Measurements from ENCODE around the gene SH3D21.

The SH3D21 gene

DNA sequence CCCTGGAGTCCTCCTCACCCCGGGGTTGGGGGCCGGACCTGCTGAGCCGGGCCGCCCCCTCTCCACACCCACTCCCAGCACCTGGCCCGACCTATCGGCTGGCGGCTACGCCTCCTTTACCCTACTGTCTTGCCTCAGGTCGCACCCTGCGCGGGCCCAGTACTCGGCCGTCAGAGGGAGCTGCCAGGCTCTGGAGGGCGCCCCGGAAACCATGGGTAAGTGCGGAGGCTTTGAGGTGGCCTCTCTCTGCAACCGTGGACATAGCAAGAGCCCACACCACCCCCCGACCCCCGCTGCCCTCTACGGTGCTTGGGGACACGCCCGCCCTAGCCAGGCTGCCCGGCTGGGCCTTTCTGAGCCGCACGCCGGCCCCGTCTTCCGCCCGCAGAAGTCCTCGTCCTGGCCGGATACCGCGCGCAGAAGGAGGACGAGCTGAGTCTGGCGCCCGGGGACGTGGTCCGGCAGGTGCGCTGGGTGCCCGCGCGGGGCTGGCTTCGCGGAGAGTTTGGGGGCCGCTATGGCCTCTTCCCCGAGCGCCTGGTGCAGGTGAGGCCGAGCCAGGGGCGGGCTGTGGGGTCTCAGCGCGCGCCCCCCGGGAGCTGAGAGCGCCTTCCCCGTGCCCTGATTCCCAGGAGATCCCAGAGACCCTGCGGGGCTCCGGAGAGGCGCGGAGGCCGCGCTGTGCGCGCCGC lies at the start of gene SH3D21:
SH3D21 (plus strand) TSS at position 159 of the 692 bp plus-strand sequence; CDS start at position 212, 53 bp downstream.
- DNase-seq: no peak

DNA sequence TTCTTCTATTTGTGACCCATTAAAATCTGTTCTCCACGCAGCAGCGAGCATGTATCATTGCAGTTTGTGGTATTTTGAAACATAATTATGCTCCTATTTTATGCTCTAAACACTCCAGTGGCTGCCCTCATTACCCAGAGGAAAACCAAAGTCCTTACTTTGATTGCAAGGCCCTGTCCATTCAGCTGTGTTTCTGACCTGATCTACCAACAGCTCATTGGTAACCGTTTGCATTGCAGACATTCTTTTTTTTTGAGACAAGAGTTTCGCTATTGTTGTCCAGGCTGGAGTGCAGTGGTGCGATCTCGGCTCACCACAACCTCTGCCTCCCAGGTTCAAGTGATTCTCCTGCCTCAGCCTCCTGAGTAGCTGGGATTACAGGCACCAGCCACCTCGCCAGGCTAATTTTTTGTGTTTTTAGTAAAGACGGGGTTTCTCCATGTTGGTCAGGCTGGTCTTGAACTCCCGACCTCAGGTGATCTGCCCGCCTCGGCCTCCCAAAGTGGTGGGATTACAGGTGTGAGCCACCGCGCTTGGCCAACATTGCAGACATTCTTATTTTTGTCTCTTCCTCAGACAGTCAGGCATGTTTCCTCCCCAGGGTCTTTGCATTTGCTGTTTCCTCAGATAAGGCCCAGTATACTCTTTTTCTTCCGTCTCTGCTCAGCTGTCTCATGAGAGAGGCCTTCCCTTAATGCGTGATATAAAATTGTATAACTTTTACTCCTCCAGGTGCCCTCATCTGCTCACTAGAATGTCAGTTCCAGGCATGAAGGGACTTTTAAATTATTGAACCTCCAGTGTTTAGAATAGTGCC lies 49.4 kb upstream of the SH3D21 start:
- DNase-seq: no peak

DNA sequence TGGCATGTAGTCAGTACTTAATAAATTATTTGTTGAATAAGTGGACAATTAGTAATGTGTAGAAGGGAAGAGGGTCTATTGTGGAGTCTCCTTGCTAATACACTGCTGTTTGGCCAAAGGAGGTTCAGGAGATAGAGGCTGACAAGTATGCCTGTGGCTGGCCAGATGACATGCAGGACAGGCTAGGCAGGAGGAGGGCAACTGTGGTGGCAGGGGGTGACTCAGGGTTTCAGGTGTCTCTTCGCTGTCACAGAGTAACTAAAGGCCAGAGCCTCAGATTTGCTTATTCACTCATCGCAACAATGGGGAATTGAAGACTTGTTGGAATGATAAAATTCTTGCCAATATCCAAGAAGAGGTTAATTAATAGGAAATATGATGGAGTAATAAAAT lies 48.8 kb upstream of the SH3D21 start:
- no peak for DNase-seq

DNA sequence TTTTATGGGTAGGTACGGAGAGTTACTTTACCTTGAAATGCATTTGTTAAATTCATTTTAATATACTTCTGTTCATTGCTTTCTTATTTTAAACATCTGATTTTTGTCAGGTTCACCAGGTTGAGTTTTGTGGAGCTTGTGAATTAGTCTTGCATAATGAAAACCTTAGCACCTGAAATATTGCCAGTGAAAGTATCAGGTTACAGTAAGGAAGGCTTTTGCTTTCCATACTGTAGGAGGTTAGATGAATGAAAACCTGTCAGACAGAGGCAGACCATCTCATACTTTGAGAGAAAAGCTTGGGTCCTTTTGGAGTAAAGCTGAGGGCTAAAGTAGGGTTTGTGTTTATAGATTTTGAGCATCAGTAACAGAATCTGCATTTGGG lies 47.2 kb upstream of the SH3D21 start:
- no peak for DNase-seq

DNA sequence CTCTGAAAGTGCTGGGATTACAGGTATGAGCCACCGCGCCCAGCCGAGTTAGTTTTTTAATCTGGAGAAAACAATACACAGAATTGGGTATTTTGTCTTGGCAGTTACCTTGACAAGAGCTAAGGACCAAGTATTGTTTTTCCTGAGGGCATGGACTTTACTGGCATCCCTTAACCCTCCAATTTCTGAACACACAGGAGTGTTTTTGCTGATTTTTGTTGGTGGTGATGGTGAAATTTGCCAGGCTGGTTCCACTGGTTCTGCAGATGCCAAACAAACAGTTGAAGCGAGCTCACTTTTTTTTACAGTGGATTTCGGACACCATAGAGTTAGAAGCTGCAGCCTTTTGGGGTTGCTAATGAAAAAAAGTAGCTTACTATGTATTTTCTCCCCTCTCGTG lies 37.2 kb upstream of the SH3D21 start:
- no peak for DNase-seq

DNA sequence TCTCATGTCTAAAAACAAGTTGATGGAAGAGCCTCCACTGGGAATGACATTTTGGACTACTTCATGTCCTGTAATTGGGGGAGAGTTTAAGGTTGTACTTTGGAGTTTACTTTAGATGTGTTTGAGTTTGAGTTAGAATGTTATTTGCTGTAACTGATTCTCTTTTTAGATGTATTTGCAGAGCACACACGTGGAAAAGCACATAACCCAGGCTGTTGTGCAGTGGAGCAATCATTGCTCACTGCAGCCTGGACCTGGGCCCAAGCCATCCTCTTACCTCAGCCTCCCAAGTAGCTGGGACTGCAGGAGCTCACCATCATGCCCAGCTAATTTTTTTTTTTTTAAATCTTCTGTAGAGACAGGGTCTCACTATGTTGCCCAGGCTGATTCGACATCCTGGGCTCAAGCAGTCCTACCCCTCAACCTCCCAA lies 36.7 kb upstream of the SH3D21 start:
- no peak for DNase-seq

DNA sequence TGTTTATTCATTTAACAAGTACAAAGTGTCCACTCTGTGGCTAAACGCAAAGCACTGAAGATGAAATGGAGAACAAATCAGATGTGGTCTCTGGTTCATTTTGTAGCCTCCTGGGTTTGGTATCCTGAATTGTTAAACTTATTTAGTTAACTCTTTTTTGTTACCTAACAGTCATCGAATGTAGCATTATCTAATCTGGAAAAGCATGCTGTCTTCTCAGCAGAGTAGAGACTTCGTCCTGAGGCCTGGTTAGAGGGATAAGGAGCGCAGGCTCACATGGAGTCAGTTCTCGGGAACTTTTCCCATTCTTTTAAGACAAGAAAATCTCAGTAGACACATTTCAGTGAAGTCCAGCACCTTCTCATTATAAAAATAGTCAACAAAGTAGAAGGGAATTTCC lies 33.1 kb upstream of the SH3D21 start:
- no peak for DNase-seq

DNA sequence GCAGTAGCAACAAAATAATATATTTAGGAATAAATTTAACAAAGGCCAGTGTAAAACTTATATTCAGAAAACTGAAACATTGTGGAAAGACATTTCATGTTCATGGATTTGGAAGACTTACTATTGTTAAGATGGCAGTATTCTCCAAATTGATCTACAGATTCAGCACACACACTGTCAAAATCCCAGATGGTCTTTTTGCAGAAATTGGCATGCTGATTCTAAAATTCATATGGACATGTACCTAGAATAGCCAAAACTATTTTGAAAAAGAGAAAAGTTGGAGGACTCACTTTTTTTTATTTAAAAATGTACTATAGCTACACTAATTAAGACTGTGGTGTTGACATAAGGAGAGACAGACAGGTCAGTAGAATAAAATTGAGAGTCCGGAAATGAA lies 32.0 kb upstream of the SH3D21 start:
- no peak for DNase-seq

DNA sequence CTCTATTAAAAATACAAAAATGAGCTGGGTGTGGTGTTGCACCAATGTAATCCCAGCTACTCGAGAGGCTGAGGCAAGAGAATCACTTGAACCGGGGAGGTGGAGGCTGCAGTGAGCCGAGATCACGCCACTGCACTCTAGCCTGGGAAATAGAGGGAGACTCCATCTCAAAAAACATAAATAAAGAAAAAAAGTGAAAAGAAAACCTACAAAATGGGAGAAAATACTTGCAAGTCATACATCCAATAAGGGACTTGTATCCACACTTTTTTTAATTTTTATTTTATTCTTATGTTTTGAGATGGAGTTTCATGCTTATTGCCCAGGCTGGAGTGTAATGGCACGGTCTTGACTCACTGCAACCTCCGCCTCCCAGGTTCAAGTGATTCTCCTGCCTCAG lies 29.5 kb upstream of the SH3D21 start:
- no peak for DNase-seq

DNA sequence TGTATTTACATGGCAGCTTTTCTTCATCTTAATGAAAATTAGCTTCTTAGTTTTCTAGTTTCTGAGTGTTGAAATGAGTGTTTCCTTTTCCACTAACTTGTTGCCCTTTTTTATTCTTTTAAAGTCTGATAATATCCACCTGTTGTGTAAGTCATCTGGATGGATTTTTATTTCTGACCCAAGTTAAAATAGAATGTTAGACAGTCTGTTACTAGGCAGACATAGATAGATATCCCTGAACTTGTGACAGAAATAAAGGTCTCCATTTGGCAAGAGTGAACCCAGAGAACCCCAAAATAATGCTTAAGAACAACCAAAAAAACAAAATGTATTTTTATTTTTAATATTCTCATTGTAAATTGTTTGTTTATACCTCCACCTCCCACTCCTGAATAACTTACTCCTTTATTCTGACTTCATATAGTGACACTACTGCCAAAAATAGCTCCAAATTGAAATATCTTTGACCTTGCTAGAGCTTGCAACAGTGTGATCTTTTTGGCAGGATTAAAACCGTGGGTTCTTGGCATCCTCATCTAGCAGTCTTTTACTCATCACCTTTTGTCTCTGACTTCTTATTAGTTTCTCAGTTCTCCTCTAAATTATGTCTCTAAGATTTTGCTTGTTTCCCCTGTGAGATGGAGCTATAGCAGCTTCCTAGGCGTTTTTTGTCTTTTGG lies 26.9 kb upstream of the SH3D21 start:
- no peak for DNase-seq

DNA sequence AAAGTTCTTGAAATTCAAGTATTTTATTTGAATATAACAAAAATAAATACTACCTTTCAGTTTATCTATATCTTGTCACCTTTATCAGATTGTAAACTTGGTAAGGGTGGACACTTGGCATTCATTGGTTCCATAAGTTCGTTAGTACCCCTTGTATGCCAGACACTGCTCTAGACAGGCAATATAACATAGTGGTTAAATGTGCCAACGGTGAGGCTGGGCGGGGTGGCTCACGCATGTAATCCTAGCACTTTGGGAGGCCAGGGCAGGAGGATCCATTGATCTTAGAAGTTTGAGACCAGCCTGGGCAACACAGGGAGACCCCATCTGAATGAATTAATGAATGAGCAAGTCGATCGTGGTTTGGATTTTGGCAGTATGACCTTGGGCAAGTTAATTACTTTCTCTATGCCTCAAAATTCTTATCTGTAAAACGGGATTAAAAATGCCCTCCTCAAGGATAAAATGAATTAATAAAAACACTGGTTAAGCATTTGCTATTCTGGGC lies 26.3 kb upstream of the SH3D21 start:
- DNase-seq: no peak

DNA sequence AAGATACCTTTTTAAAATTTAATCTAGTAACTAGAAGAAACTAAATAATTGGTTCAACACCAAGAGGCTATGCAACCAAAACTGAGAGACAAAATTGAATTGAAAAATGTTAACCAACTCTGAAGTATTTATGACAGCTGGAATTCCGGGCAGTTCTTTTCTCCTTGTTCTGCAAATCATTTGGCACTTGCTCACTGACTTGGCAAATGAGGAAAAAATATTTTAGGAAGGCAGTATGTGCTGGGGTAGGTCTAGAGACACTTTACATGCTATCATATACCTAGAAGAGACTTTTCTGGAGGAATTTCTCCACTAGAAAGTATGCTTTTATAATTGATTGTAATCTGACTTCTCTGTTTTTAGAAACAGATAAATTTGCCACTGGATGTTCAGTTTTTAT lies 22.1 kb upstream of the SH3D21 start:
- DNase-seq: no peak

DNA sequence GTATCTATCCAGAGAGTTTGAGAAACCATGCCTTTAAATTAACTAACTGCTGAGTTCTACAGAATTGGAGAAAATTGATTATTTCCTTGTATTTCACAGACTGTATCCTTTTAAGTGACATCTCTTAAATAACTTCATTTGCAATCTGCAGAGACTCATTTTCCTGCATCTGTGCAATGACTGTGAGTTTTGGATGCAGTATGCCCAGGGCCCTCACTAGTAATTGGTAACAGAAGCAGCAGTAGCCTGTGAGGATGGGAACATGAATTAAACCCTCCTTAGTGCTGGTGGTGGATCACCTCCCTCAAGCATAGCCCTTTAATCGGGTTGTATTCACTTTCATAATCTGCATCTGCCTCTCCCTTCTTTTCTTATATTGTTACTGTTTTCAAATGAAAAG lies 21.7 kb upstream of the SH3D21 start:
- no peak for DNase-seq

DNA sequence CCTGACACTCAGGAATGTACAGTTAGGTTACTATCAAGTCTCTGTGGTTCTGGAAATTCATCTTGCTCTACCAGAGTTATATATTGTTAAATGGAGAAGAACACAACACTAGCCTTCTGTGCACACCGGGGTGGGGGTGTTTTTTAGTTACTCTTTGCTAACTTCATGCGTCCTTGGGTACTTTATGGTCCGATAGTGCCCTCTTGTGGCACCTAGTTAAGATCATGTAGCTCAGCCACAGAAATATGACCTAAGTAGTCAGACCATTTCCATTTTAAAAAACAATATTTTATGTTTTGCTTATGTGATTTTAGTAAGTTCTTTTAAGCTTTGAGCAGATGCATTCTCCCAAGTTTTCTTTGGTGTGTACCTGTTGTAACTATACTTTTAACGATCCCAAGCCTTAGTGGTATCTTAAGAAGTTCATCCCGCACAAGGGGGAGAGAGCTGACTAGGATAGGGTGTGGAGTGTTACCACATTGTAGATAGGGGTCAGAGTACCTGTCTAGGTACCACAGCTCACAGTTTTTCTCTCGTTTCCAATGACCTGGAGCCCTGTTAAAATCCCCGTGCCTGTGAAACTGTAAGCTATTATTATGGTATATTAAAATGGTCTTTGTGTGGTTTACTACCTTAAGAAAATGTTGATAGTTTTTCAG lies 20.6 kb upstream of the SH3D21 start:
- DNase-seq: no peak

DNA sequence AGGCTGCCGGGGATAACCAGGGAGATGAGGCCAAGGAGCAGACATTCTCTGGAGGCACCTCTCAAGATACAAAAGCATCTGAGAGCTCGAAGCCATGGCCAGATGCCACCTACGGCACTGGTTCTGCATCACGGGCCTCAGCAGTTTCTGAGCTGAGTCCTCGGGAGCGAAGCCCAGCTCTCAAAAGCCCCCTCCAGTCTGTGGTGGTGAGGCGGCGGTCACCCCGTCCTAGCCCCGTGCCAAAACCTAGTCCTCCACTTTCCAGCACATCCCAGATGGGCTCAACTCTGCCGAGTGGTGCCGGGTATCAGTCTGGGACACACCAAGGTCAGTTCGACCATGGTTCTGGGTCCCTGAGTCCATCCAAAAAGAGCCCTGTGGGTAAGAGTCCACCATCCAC lies 19.4 kb upstream of the SH3D21 start:
- DNase-seq: no peak

DNA sequence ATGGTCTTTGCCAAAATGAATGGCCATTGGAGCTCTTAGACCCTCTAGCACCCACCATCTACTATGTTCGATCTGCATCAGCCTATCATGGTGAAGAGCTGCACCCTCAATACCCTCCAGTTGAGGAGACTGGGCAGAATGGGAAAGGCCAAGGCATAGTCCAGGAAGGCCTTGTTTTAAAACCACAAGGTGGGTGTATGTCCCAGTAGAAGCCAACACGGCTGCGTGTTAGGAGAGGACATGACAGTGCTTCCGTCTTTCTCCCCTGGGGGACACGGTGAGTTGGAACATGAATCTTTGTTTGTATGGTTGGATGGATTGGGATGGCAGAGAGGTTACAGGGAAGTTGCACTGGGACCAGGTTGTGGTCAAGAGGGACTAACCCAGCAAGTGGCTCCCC lies 18.6 kb upstream of the SH3D21 start:
- DNase-seq: no peak

DNA sequence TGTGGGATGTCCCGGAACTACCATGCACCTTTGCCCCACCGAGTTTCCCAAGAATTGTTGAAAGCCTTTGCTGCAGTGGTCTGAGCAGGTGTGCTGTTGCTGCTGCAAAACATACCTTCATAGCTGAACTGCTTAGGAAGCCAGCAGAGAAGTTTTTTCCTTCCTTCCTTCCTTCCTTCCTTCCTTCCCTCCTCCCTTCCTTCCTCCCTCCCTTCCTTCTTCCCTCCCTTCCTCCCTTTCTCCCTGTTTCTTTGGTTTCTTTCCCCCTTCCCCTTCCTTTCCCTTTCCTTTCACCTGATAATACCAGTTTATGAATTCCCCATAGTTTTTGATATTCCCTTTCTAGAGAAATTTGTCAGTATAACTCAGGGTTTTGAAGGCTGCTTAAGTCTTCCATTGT lies 10.8 kb upstream of the SH3D21 start:
- DNase-seq: no peak

DNA sequence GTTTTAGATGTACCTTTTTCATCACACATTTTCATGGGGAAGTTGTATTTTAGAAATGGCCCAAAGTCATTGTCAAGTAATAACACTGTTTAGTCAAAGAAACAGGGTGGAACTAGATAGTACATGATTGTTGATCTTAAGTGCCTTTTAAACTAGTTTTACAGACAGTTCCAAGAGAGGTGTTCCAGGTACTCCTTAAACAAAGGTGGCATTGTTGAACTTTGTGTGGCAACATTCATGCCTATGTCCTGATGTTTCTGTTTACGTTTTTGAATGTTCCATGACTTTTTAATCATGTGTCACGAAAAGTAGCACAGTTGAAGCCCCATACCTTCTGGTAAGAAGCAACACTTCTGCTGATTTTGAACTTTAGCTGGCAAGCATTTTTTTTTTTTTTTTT lies 9.1 kb upstream of the SH3D21 start:
- no peak for DNase-seq

DNA sequence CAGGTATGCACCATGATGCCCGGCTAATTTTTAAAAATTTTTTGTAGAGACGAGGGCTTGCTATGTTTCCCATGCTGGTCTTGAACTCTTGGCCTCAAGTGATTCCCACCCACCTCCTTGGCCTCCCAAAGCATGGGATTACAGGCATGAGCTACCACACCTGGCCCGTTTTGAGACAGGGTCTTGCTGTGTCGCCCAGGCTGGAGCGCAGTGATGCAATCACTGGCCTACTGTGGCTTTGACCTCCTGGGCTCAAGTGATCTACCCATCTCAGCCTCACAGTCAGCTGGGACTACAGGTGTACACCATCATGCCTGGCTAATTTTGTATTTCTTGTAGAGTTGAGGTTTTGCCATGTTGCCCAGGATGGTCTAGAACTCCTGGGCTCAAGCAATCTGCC lies 7.5 kb upstream of the SH3D21 start:
- DNase-seq: no peak

DNA sequence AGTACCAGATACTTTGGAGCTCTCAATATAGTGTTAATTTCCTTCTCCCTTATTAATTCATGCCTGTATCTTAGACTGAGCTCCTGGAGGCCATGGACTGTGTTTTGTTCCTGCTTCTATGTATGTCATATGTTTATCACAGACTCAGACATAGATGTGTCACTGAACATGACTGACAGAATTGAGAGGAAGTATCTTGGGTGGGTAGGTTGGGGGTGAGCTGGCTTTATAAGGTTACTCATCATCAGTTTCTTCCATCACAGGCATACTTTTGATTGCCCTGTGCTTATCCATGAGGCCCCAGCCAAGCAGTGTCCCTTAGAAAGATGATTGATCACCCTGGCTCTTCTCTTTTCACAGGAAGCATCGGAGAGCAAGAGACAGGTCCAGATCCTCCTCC lies 5.6 kb upstream of the SH3D21 start:
- DNase-seq: no peak

DNA sequence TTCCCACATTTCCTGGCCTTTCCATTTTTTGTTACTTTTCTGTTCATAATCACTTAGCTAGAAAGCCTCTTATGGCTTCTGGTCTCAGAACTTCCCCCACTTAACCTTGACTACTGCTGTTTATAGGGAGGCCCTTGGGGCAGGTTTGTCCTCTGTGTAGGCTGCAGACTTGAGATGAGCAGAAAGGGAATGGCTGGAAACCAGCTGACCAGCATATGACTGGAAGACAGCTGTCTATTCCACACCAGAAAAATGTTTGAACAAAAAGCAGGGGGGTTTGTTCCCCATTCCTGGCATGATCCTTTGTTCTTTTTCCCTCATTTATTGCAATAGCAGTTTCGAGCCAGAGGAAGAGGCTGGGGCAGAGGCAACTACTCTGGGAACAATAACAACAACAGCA lies 4.9 kb upstream of the SH3D21 start:
- no peak for DNase-seq

DNA sequence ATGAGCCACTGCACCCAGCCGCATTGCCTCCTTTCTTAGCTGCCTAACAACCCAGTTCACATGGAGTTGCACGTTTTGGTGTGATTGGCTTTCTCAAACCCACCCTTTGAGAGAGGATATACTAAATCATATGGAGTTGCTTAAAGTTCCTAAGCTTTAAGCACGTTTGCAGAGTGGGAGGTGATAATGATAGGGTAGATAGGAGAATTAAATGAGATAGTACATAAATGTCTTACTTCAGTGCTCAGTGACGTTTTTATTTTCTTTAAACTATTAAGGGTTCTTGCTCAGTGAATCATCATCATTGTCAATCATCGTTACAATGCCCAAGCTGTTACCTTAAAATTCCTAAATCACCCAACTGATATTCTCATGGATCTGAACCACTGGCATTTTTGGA lies 2.9 kb upstream of the SH3D21 start:
- no peak for DNase-seq

DNA sequence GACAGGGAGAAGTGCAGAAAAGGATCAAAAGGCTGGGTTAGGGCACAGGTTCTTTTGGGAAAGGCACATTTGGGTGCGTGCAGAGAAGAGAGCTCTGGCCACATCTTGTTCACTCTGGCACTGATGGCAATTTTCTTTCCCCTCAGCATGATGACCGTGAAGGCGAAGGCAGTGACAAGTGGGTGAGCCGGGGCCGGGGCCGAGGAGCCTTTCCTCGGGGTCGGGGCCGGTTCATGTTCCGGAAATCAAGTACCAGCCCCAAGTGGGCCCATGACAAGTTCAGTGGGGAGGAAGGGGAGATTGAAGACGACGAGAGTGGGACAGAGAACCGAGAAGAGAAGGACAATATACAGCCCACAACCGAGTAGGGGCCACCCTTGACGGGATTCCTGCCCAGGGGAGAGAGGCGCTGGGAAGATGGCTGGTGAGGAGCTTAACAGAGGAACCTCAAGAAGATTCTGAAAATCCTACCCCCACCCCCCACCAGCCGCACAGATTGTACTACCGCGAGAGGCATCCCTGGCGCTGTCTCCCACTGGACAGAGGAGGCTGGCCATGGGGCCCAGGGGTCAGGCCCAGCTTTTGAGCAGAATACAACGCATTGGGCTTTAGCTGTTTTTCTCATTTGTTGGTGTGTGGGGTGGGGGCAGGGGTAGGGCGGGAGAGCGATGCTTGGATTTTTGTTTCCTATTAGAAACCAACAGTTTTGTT lies 2.4 kb upstream of the SH3D21 start:
- DNase-seq: no peak

Measured in GOT3 (cell line).